GM18867 (cell line): ENCODE data around the gene PIAS4.

Experiments used
- ATAC-seq: cut with Tn5 transposase; IDR thresholded peaks from one replicate; pipeline ENCODE4 v1.9.1; 2021; ENCODE audit warnings: mild to moderate bottlenecking, moderate library complexity; ENCODE audit not compliant: unreplicated experiment

PIAS4 gene

DNA sequence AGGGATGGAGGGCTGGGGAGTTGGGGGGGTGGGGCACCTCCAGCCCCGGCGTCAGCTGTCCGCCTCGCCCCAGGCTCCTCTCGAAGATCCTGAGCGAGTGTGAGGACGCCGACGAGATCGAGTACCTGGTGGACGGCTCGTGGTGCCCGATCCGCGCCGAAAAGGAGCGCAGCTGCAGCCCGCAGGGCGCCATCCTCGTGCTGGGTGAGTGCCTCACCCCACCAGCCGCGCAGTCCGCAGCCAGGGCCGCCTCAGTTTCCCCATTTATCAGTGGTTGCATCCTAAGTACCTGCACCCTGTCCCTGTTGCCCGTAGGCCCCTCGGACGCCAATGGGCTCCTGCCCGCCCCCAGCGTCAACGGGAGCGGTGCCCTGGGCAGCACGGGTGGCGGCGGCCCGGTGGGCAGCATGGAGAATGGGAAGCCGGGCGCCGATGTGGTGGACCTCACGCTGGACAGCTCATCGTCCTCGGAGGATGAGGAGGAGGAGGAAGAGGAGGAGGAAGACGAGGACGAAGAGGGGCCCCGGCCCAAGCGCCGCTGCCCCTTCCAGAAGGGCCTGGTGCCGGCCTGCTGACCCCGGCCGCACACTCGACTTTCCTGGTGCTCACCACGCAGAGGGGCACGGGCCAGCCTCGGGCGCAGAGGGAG lies 29.9 kb downstream of the PIAS4 start:
- ATAC-seq: no peak

DNA sequence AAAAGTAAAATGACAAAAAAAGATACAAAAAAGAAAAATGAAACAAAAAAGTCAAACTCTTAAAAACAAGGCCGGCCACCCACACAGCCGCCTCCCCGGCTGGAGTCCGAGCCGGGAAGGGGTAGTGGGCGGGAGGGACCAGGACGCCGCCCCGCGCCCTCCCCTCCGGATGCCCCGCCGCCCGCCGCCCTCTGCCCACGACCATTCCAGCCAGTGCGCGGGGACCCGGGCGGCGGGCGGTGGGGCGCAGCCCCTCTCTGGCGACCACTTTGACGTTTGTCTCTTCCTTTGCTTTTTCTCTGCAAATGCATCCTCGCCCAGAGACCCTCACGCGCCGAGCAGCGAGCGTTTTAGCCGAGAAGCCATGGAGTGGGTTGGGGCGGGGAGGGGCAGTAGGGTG lies 30.5 kb downstream of the PIAS4 start:
- ATAC-seq: no peak

DNA sequence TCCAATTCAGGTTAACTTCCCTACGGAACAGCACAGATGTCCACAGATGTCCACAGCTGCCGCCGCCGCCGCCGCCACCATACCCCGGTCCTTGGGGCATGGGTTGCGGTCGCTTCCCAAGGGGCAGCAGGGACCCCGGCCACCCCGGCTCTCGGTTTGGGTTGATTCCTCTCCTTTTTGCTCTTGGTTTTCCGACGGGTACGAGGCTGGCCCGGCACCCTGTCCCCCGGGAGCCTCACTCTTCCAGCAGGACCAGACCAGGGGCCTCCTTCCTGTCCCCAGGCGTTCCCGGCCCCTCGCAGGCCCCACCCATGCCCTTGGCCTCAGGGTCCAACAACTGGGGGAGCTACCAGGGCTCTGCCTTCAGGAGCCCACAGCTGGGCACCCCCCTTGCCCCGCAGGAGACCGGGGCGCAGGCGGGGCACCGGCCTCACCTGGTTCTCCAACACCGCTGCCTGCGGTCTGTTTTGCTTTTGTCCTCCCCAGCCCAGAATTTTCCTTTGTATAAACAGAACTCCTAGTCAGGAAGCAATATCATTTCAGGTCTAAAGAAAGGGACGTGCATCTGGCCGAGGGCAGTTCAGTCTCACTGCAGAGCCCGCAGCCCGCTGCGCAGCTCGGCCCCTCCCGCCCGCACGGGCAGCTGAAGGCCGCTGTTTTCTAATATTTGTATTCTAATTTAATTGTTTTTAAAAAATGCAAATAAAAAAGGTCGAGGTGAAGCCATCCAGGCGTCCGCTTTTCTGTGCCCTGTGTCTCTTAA lies 31.3 kb downstream of the PIAS4 start:
- ATAC-seq: no peak

DNA sequence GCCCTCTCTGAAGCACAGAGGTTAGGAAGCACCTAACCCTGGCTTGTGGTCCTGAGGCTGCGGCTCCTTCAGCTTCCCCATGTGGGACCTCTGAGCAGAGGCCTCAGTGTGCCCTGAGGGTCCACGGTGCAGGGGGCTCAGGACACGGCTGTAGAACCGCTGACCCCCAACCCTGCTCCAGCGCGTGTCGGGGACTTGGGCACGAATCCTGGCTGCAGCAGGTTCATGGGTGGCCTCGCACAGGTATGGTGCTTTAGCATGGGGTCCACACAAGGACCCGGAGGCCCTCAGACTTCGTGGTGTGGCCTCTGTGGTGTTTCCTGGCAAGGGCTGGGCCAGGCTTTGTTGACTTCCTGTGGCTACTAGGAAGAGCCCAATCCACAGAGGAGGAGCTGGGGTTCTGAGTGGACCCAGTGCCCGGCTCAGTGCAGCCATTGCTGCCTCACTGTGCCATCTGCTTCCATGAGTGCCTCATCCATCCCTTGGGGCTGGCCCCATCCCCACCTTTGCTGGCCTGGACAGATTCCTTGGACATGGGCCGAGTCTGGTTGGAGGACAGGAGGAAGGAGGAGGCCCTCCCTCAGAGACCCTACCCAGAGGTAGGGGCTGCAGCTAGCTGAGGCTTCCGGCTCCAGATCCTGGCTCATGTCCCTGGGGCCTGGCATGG lies 34.7 kb downstream of the PIAS4 start:
- no peak for ATAC-seq

DNA sequence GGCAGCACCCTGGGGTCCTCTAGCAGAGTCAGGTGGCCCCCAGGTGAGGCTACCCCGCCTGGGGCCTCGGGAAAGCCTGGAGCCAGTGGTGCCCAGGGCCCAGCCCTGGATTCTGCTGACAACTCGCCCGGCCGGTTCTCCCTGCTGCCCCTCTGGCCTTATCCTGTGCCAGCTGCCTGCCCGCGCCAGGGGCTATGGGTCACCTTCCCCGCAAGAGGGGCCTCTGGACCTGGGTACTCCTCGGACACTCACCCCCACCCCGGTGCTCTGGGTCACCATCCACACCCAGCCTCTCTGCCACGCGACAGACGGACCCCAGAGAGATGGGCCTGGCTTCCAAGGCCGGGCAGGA lies 35.2 kb downstream of the PIAS4 start:
- ATAC-seq: no peak

GRCh38 chr19:4043401-4043800 lies 35.9 kb downstream of the PIAS4 start:
- ATAC-seq: no peak

DNA sequence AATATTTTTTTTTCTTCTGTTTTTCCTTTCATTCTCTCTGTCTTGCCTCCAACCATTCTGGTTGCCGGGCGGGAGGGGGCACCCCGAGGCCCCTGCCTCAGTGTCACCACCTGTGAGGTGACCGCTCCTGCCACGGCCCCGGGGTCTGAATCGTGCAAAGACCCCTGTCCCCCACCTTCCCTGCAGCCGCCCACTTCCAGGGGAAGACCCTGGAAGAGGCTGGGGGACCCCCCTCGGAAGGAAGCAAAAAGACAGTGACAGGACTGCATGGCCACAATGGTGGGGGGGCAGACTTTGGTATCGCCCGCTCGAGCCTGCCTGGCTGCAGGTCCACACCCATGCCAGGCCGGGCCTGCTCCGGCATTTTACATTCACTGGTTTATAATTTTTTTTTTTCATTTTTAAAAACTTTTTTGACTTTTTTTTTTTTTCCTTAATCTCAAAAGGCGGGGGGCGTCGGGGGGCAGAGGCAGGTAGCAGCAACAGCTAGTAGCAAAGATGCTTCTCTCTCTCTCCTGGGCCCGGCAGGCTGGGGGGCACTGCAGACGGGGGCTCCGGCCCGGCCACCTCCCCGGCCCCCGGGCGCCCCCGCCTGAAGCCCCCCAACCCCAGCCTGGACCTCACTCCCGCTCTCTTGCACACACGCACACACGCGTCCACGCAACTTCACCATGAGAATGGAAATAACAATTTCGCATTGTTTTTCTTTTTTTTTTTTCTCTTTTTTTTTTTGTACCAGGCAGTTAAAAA lies 36.6 kb downstream of the PIAS4 start:
- ATAC-seq: no peak

- no peak for ATAC-seq
Observed at GRCh38 chr19:4044990-4045465, 37.5 kb downstream of the PIAS4 start.

DNA sequence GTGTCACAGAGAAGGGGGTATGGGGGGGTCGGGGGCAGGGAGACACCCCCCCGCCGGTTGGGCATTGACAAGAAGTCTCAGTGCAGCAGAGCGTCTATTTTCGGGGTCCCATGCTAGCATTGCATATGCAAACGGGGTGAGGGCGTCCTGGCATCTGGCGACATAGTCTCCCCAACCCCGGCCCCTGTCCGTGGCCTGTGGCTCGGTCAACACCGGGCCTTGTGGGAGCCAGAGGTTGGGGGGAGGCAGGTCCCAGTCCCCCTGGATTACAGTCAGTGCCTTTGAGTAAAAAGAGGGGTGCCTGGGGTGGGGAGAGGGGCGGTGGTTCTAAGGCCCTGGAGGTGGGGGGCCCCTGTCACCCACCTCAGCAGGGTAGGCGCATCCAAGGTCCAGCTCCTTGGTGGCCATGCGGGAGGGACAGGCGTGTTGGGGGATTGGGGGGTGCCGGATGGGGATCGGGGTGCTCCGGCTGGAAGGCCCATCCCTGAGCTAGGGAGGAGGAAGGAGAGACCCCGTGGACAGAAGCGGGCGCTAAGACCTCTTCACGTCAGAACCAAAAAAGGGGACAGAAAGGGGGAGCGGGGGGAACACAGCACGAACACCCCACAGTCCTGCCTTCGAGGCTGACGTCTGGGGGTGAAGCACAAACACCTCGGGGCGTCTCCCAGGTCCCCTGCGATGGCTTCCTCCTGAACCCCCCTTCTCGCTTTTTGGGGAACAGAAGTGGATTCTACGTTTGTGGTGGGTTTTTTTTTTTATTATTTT lies 38.2 kb downstream of the PIAS4 start:
- no peak for ATAC-seq

GRCh38 chr19:4046362-4046691 lies 38.8 kb downstream of the PIAS4 start:
- ATAC-seq: no peak

DNA sequence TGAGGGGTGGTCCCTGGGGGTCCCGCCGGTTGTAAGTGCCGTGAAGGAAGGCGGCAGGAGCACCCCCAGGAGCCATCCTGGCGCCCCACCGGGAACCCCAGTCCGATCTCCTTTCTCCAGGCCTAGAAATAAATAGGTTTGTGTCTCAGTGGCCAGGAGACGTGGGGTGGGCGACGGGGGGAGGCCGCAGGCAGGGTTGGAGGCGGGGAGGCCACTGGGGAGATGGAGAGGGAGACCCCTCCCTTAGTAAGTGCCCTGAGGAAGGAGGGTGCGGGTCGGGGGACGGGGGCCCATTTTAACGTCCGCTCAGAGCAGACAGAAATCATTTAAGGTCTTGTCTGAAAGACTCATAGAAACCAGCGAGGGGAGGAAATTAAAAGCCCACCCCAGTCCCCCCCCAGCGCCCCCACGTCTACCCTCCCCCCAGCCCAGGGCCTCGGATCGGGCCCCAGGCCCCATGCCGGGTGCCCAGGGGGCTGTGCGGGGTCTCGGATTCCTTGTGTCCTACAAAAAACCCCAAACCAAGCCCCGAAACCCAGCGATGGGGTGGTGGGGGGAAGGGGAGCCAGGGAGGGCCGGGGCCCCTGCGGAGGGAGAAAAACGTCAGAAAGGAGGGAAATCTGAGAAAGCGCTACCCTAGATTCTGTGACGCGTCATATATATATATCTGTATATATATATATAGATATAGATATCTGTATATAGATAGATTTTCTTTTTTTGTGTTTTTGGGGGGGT lies 39.6 kb downstream of the PIAS4 start:
- no peak for ATAC-seq

- no peak for ATAC-seq
Observed at GRCh38 chr19:4049432-4049831, 41.9 kb downstream of the PIAS4 start.

DNA sequence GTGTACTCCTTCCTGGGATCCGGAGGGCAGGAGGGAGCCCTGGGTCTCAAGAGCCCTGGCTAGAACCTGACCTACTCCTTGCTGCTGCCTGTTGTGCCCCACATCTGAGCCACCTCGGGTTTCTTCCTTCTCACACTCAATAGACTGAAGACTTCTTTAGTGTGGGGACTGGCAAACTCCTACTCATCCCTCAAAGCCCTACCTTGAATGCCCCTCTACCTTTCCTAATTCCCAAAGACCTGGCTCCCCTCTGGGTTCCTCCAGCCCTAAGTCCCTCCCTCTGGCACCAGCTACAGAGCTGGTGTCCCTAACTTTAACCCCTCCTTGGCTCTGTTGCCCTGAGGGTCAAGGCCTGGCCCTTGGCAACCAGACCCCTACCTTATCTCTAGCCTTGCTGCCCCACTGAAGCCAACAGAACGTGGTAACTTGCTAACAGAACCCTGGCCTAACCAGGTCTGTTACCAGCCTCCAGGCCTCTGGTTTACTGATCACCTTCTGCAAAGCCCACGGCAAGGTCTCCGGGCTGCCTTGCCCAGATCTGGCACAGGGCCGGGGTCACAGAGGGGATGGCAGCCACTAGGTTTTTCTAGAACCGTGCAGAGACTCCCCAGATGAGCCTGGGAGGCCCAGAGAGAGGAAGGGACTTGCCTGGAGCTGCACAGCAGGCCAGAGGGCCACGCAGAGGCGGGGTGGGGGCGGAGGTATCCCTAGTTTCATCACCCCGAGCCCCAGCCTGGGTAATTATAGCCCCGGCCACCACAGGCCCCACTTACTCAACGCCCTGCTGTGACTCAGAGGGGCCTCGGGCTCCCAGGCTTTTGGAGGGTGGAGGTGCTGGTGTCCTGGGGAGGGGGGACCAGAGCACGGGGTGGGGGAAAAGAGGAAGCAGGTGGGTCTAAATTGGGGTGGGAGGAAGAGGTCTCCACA lies 43.9 kb downstream of the PIAS4 start:
- no peak for ATAC-seq

DNA sequence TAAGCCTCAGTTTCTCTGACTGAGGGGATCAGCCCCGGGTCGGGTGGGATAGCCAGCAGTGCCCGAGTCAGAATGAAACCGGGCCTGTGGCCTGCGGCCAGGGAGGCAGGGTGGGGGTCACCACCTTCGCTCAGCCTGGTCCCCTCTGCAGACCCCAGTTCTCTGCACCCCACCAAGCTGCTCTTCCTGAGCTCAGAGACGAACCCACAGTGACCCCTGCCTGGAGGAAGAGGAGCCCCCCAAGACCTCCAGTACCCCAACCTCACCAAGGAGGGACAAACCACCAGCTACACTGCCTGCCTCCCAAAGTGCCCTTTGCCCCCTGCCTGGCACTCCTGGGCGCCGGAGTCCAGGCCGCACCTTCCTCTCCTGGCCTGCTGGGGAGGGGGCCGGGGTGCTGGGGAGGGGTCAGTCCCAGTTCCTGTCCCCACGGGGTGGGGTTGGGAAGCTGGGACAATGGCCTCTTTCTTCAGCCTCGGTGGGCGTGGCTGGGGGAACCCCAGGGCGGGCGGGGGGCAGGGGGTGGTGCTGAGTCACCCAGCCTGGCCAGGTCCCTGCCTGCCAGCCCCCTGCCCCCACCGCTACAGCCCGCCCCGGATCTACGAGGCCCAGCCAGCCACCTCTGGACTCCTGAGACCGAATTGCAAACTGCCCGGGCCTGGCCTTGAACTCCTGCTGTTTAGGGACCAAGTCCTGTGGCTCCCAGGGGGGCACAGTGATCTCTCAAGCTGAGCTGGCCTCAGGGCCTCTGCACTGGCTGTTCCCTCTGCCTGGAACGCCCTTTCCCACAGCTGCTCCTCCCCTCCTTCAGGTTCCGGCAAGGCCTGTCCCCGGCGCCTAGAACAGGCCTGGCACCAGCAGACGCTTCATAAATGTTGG lies 44.8 kb downstream of the PIAS4 start:
- no peak for ATAC-seq

DNA sequence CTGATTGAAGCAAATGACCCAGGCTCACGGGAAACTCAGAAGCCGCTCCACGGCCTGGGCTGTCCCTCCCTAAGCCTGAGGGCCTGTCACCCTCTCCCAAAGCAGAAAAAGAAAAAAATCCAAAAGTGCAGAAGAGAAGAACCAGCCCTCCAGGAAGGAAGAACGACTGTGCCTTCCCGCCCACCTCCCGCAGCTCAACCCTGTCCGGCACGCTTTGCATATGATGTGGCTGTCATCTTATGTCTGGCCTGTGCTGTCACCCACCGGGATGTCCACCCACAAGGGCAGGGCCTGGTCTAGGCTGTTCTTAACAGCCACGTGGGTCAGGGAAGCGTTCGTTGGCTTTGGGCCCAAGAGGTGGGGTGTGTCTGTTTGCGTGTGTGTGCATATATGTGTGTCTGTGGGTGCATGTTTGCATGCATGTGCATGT lies 45.5 kb downstream of the PIAS4 start:
- ATAC-seq: no peak

DNA sequence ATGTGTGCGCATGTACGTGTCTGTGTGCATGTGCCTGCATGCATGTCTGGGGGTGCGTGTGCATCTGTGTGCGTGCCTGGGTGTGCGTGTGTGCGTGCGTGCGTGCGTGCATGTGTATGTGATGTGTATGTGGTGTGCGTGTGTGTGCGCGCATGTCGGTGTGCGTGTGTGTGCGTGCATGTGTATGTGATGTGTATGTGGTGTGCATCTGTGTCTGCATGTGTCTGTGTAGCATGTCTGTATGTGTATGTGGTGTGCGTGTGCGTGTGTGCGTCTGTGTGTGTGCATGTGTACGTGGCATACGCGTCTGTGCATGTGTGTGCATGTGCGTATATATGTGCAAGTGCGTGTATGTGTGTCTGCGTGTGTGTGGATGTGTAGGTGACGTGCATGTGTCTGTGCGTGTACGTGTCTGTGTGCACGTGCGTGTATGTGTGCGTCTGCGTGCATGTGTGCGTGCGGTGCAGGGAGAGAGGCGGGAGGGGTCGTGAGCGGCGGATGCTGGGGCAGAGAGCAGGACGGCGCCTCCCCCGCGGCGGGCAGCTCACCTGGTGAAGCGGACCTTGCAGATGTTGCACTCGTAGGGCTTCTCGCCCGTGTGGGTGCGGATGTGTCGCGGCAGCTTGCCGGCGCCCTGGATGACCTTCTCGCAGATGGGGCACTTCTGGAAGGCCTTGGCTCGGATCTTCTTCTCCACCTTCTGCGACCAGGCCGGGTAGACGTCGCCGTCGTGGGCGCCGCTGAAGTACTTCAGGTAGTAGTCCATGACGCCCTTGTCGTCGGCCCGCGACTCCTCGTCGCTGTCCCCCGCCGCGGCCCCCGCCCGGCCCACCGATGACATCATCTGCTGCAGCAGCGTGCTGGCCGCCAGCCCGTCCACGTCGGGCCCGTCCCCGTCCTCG lies 46.1 kb downstream of the PIAS4 start:
- no peak for ATAC-seq
